ENCODE measurements around the gene CLASP1. TPM values are rescaled to one million over a fixed set of nuclear protein-coding genes. Genes with fewer than 3 reads are reported as not detected.
"Not testable (repeated sequence)": the region's sequence is repeated elsewhere in the genome, so short reads cannot be mapped to it uniquely, and the experiment has no call there.

Gene CLASP1
- total RNA-seq, 1 donor from 2014 or later: 66.3 TPM

GRCh38 chr2:121501031-121501430, 148.2 kb downstream of the CLASP1 start:
- intact Hi-C loops (cut with DNase I): no loop called here
- ATAC-seq: no peak
- DNase-seq (ENCODE audit: missing footprints): no peak

GRCh38 chr2:121498731-121499130, 150.5 kb downstream of the CLASP1 start:
- no peak for DNase-seq (ENCODE audit: missing footprints)
- no peak for ATAC-seq
- intact Hi-C loops (cut with DNase I): no loop called here

GRCh38 chr2:121492409-121492808, 156.9 kb downstream of the CLASP1 start:
- DNase-seq (ENCODE audit: missing footprints) (no peak), ATAC-seq (no peak)
- intact Hi-C loops (cut with DNase I): no loop called here

GRCh38 chr2:121491518-121491917, 157.7 kb downstream of the CLASP1 start:
- ATAC-seq (no peak), DNase-seq (ENCODE audit: missing footprints) (no peak)
- intact Hi-C loops (cut with DNase I): no loop called here

- ATAC-seq (no peak), DNase-seq (ENCODE audit: missing footprints) (no peak)
- intact Hi-C loops (cut with DNase I): no loop called here
Measured at GRCh38 chr2:121490584-121491133, 158.6 kb downstream of the CLASP1 start.

GRCh38 chr2:121489911-121490583, 159.2 kb downstream of the CLASP1 start:
- ATAC-seq: no peak
- intact Hi-C loops (cut with DNase I): no loop called here
- DNase-seq (ENCODE audit: missing footprints): no peak

- DNase-seq (ENCODE audit: missing footprints): no peak
- no peak for ATAC-seq
- intact Hi-C loops (cut with DNase I): no loop called here
Measured at GRCh38 chr2:121489284-121489683, 160.0 kb downstream of the CLASP1 start.

GRCh38 chr2:121486191-121486790, 163.0 kb downstream of the CLASP1 start:
- ATAC-seq (no peak), DNase-seq (ENCODE audit: missing footprints) (no peak)
- intact Hi-C loops (cut with DNase I): no loop called here

GRCh38 chr2:121485039-121485438, 164.2 kb downstream of the CLASP1 start:
- intact Hi-C loops (cut with DNase I): no loop called here
- no peak for DNase-seq (ENCODE audit: missing footprints)
- no peak for ATAC-seq

GRCh38 chr2:121483846-121484245, 165.4 kb downstream of the CLASP1 start:
- intact Hi-C loops (cut with DNase I): loop anchor here (5.0 kb wide), 1 partner anchor 43 kb away; no protein-coding TSS in a partner anchor
- no peak for ATAC-seq
- no peak for DNase-seq (ENCODE audit: missing footprints)

- no peak for DNase-seq (ENCODE audit: missing footprints)
- intact Hi-C loops (cut with DNase I): loop anchor here (5.0 kb wide), 1 partner anchor 44 kb away; no protein-coding TSS in a partner anchor
- ATAC-seq: no peak
Measured at GRCh38 chr2:121483021-121483420, 166.2 kb downstream of the CLASP1 start.

GRCh38 chr2:121480826-121481225, 168.4 kb downstream of the CLASP1 start:
- intact Hi-C loops (cut with DNase I): loop anchor here (5.0 kb wide), 1 partner anchor 46 kb away; no protein-coding TSS in a partner anchor
- ATAC-seq: peak; percentile 53
- no peak for DNase-seq (ENCODE audit: missing footprints)

GRCh38 chr2:121479882-121480522, 169.3 kb downstream of the CLASP1 start:
- intact Hi-C loops (cut with DNase I): loop anchor here (5.0 kb wide), 1 partner anchor 47 kb away; no protein-coding TSS in a partner anchor
- DNase-seq (ENCODE audit: missing footprints) (no peak), ATAC-seq (peak; percentile 47)

- ATAC-seq (no peak), DNase-seq (ENCODE audit: missing footprints) (no peak)
- intact Hi-C loops (cut with DNase I): no loop called here
Measured at GRCh38 chr2:121478996-121479745, 170.1 kb downstream of the CLASP1 start.

GRCh38 chr2:121478358-121478995, 170.8 kb downstream of the CLASP1 start:
- intact Hi-C loops (cut with DNase I); ATAC-seq; DNase-seq (ENCODE audit: missing footprints): not testable (repeated sequence)

- ATAC-seq (no peak), DNase-seq (ENCODE audit: missing footprints) (no peak)
- intact Hi-C loops (cut with DNase I): no loop called here
Measured at GRCh38 chr2:121476684-121477083, 172.6 kb downstream of the CLASP1 start.

- ATAC-seq: no peak
- intact Hi-C loops (cut with DNase I): no loop called here
- DNase-seq (ENCODE audit: missing footprints): no peak
Measured at GRCh38 chr2:121475811-121476571, 173.3 kb downstream of the CLASP1 start.

GRCh38 chr2:121473512-121473911, 175.8 kb downstream of the CLASP1 start:
- DNase-seq (ENCODE audit: missing footprints): no peak
- intact Hi-C loops (cut with DNase I): no loop called here
- ATAC-seq: no peak

Measured in Right ventricle myocardium inferior (tissue), 1 donor.